HepG2 (cell line): ENCODE data around the gene NSD2. TPM values are rescaled to one million over a fixed set of nuclear protein-coding genes. Genes with fewer than 3 reads are reported as not detected.

Experiments
- ARNTL ChIP-seq: sonication (generic); formaldehyde crosslinking; IDR thresholded peaks from 2 replicates; pipeline ENCODE4 v1.4.0; 2020; ENCODE audit warnings: mild to moderate bottlenecking, missing genetic modification reagents
- HES4 ChIP-seq: sonication (generic); formaldehyde crosslinking; IDR thresholded peaks from 2 replicates; pipeline ENCODE4 v1.9.0; 2021; ENCODE audit warnings: mild to moderate bottlenecking, missing genetic modification reagents, borderline replicate concordance
- HIVEP1 ChIP-seq: sonication (generic); formaldehyde crosslinking; IDR thresholded peaks from 2 replicates; pipeline ENCODE4 v1.4.0; 2020; ENCODE audit warnings: mild to moderate bottlenecking, missing genetic modification reagents
- HMG20B ChIP-seq: conservative IDR thresholded peaks from 2 replicates; pipeline ENCODE4 v1.6.1; 2016; ENCODE audit warnings: missing genetic modification reagents, missing compliant biosample characterization
- HNF1A ChIP-seq, 2 experiments: sonication (generic) in 1 of 2; formaldehyde crosslinking in 1 of 2; IDR thresholded peaks; 2 replicates each; pipeline versions ENCODE4 v1.4.0 to v1.6.1; 2016 to 2020; ENCODE audit warnings: borderline replicate concordance in 1 of 2, low read depth in 1 of 2, mild to moderate bottlenecking in 1 of 2, missing genetic modification reagents in 1 of 2
- MAFG ChIP-seq: sonication (generic); formaldehyde crosslinking; IDR thresholded peaks from 2 replicates; pipeline ENCODE4 v1.5.1; 2020; ENCODE audit warnings: mild to moderate bottlenecking, missing genetic modification reagents
- MAFK ChIP-seq, 2 experiments: IDR thresholded peaks in 1 of 2; conservative IDR thresholded peaks in 1 of 2; 2 replicates each; pipeline ENCODE4 v1.6.1; 2011; ENCODE audit warnings: improper control_type of control experiment in 2 of 2, low read length in 2 of 2
- NR2F2 ChIP-seq: IDR thresholded peaks from 2 replicates; pipeline ENCODE4 v1.6.1; 2012; ENCODE audit warnings: low read depth, inconsistent platforms, borderline replicate concordance
- RBAK ChIP-seq: sonication (generic); formaldehyde crosslinking; IDR thresholded peaks from 2 replicates; pipeline ENCODE4 v1.5.1; 2020; ENCODE audit warnings: mild to moderate bottlenecking, missing genetic modification reagents
- SMAD9 ChIP-seq: sonication (generic); formaldehyde crosslinking; IDR thresholded peaks from 2 replicates; pipeline ENCODE4 v1.5.1; 2020; ENCODE audit warnings: mild to moderate bottlenecking, missing genetic modification reagents
- SMARCC2 ChIP-seq: fragments of 450-650 bp; IDR thresholded peaks from 2 replicates; pipeline ENCODE4 v1.6.1; 2017; ENCODE audit warnings: antibody characterized with exemption, mild to moderate bottlenecking
- ZBTB42 ChIP-seq: sonication (generic); formaldehyde crosslinking; IDR thresholded peaks from 2 replicates; pipeline ENCODE4 v1.5.0; 2020; ENCODE audit warnings: mild to moderate bottlenecking, missing genetic modification reagents
- ZFP62 ChIP-seq: sonication (generic); formaldehyde crosslinking; IDR thresholded peaks from 2 replicates; pipeline ENCODE4 v1.4.0; 2020; ENCODE audit warnings: missing genetic modification reagents
- ZKSCAN5 ChIP-seq: sonication (generic); formaldehyde crosslinking; IDR thresholded peaks from 2 replicates; pipeline ENCODE4 v1.5.1; 2020; ENCODE audit warnings: mild to moderate bottlenecking, missing genetic modification reagents
- ZNF263 ChIP-seq: sonication (generic); formaldehyde crosslinking; IDR thresholded peaks from 2 replicates; pipeline ENCODE4 v1.4.0; 2020; ENCODE audit warnings: missing genetic modification reagents
- ZNF343 ChIP-seq: sonication (generic); formaldehyde crosslinking; IDR thresholded peaks from 2 replicates; pipeline ENCODE4 v1.4.0; 2020; ENCODE audit warnings: mild to moderate bottlenecking, missing genetic modification reagents
- ZNF414 ChIP-seq: sonication (generic); formaldehyde crosslinking; IDR thresholded peaks from 2 replicates; pipeline ENCODE4 v1.5.0; 2020; ENCODE audit warnings: missing genetic modification reagents
- ZNF747 ChIP-seq: sonication (generic); formaldehyde crosslinking; IDR thresholded peaks from 2 replicates; pipeline ENCODE4 v1.8.1; 2023; ENCODE audit warnings: missing genetic modification reagents, mild to moderate bottlenecking, borderline replicate concordance
- ZNF792 ChIP-seq: IDR thresholded peaks from 2 replicates; pipeline ENCODE4 v1.6.1; 2016
- polyA plus RNA-seq, 8 experiments: library from polyadenylated mRNA; depleted of rRNA in 3 of 8; stranded (reverse) in 7 of 8; unstranded in 1 of 8; fragments of >200 nt; fragmentation: Illumina TruSeq in 4 of 8; extraction: Trizol in 4 of 8; gene quantifications; 2 replicates each; pipeline versions ENCODE4 v1.2.1 to v1.2.3, GENCODE V29; 2011 to 2016; ENCODE audit warnings: low read depth in 4 of 8, missing spikeins in 1 of 8, mixed read lengths in 1 of 8; ENCODE audit not compliant: insufficient read depth in 1 of 8
- total RNA-seq, 5 experiments: library from RNA; depleted of rRNA; stranded (reverse); fragments of >200 nt; fragmentation: Illumina TruSeq; extraction: Trizol; gene quantifications; 2 replicates each; pipeline ENCODE4 v1.2.3, GENCODE V29; 2016; ENCODE audit warnings: low read depth in 1 of 5
- TF ChIP-seq, protein P1 (sequence below): sonication (generic); formaldehyde crosslinking; IDR thresholded peaks from 2 replicates; pipeline ENCODE4 v1.4.0; 2020; ENCODE audit warnings: mild to moderate bottlenecking, missing genetic modification reagents, borderline replicate concordance

NSD2 gene
- total and polyA plus RNA-seq, 2 of the 13 experiments (the other 11 are each of a cell fraction or from before 2014, with no cell fraction given): 22.0 to 65.9 TPM

GRCh38 chr4:1856071-1856942 lies 14.9 kb upstream of the NSD2 start, which contains the start of gene LETM1 (continued):
- TF ChIP-seq HNF1A (IDR thresholded peaks at IDR 0.05; ENCODE audit: low read depth) (no peak), HNF1A (CRISPR knock-in tag; IDR thresholded peaks at IDR 0.05; ENCODE audit: borderline replicate concordance) (0 out of 2 replicates have a peak, but pooled peaks have one; percentile 44), MAFK (conservative IDR thresholded peaks at IDR 0.05 in 1 of 2, IDR thresholded peaks at IDR 0.05 in 1 of 2; ENCODE audit: low read length in 2 of 2) (no peak), ZNF263 (peak; percentile 49; the same call in 1 of the 2 replicates), ZNF792 (CRISPR knock-in tag) (peak; percentile 59), RBAK (CRISPR knock-in tag) (no peak), ARNTL (CRISPR knock-in tag) (0 out of 2 replicates have a peak, but pooled peaks have one; percentile 43), SMAD9 (no peak), ZNF343 (CRISPR knock-in tag) (no peak), HES4 (CRISPR knock-in tag) (no peak), ZKSCAN5 (CRISPR knock-in tag) (no peak), ZBTB42 (CRISPR knock-in tag) (no peak), ZFP62 (no peak), ZNF414 (CRISPR knock-in tag) (peak; percentile 82), ZNF747 (peak; percentile 8; the same call in 1 of the 2 replicates), MAFG (CRISPR knock-in tag) (no peak), SMARCC2 (no peak), NR2F2 (no peak), HIVEP1 (CRISPR knock-in tag) (peak; percentile 55; the same call in 1 of the 2 replicates), HMG20B (CRISPR knock-in tag) (no peak)
- TF ChIP-seq, protein P1, sequence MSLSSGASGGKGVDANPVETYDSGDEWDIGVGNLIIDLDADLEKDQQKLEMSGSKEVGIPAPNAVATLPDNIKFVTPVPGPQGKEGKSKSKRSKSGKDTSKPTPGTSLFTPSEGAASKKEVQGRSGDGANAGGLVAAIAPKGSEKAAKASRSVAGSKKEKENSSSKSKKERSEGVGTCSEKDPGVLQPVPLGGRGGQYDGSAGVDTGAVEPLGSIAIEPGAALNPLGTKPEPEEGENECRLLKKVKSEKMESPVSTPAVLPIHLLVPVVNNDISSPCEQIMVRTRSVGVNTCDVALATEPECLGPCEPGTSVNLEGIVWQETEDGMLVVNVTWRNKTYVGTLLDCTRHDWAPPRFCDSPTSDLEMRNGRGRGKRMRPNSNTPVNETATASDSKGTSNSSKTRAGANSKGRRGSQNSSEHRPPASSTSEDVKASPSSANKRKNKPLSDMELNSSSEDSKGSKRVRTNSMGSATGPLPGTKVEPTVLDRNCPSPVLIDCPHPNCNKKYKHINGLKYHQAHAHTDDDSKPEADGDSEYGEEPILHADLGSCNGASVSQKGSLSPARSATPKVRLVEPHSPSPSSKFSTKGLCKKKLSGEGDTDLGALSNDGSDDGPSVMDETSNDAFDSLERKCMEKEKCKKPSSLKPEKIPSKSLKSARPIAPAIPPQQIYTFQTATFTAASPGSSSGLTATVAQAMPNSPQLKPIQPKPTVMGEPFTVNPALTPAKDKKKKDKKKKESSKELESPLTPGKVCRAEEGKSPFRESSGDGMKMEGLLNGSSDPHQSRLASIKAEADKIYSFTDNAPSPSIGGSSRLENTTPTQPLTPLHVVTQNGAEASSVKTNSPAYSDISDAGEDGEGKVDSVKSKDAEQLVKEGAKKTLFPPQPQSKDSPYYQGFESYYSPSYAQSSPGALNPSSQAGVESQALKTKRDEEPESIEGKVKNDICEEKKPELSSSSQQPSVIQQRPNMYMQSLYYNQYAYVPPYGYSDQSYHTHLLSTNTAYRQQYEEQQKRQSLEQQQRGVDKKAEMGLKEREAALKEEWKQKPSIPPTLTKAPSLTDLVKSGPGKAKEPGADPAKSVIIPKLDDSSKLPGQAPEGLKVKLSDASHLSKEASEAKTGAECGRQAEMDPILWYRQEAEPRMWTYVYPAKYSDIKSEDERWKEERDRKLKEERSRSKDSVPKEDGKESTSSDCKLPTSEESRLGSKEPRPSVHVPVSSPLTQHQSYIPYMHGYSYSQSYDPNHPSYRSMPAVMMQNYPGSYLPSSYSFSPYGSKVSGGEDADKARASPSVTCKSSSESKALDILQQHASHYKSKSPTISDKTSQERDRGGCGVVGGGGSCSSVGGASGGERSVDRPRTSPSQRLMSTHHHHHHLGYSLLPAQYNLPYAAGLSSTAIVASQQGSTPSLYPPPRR: 0 out of 2 replicates have a peak, but pooled peaks have one; percentile 11
